Right atrium auricular region (tissue), 2 donors: ENCODE measurements around the gene PTPRU. TPM values are rescaled to one million over a fixed set of nuclear protein-coding genes. Genes with fewer than 3 reads are reported as not detected.

Experiments used
- DNase-seq: peaks from one replicate; pipeline ENCODE4 v3.0.0-alpha.2; 2019; ENCODE audit warnings: low spot score
- H3K27ac ChIP-seq, 2 donors: fragments of 200-600 bp; sonication (generic); 1 replicate in 1 of 2; 2 replicates in 1 of 2; pipeline ENCODE4 v1.5.1; 2016 to 2019
- H3K27me3 ChIP-seq, 2 donors: fragments of 200-600 bp; sonication (generic); one replicate each; pipeline versions ENCODE4 v1.5.1 to v1.6.0; 2017 to 2019
- H3K36me3 ChIP-seq: fragments of 200-600 bp; sonication (generic); one replicate; pipeline ENCODE4 v1.5.1; 2016
- H3K4me1 ChIP-seq, 2 donors: fragments of 200-600 bp; sonication (generic); one replicate each; pipeline versions ENCODE4 v1.5.1 to v1.6.0; 2017 to 2019
- H3K4me3 ChIP-seq, 2 donors: fragments of 200-600 bp; sonication (generic); 1 replicate in 1 of 2; 2 replicates in 1 of 2; pipeline ENCODE4 v1.5.1; 2017 to 2019; ENCODE audit warnings: mild to moderate bottlenecking in 1 of 2, moderate library complexity in 1 of 2
- H3K9me3 ChIP-seq, 2 donors: fragments of 200-600 bp; sonication (generic); one replicate each; pipeline ENCODE4 v1.5.1; 2019
- CTCF ChIP-seq, 2 donors: fragments of 200-600 bp; sonication (generic); IDR thresholded peaks; one replicate each; pipeline ENCODE4 v1.5.1; 2019; ENCODE audit warnings: antibody characterized with exemption in 2 of 2
- total RNA-seq, 2 donors: library from RNA; depleted of rRNA; stranded (reverse); fragments of >200 nt; gene quantifications; one replicate each; pipeline ENCODE4 v1.1.0, GENCODE V29; 2016

PTPRU gene
- total RNA-seq, 2 donors from 2014 or later: 15.9 to 22.4 TPM

GRCh38 chr1:29363536-29363935 lies 127.2 kb downstream of the PTPRU start:
- DNase-seq: no peak
- no peaks in the 10 kb centered on the region for H3K36me3 ChIP-seq
- H3K27ac ChIP-seq: no peak overlapping the region
- no peaks in the 10 kb centered on the region for H3K4me1 ChIP-seq
- H3K27me3 ChIP-seq: no peaks in the 10 kb centered on the region
- no peak for TF ChIP-seq CTCF (IDR thresholded peaks at IDR 0.05)
- H3K9me3 ChIP-seq: no peaks in the 10 kb centered on the region
- H3K4me3 ChIP-seq: no peak overlapping the region

- Histone ChIP-seq H3K36me3 (no peaks in the 10 kb centered on the region), H3K9me3 (no peaks in the 10 kb centered on the region), H3K27me3 (no peaks in the 10 kb centered on the region), H3K4me3 (no peak overlapping the region), H3K27ac (no peak overlapping the region), H3K4me1 (no peaks in the 10 kb centered on the region)
- no peak for TF ChIP-seq CTCF (IDR thresholded peaks at IDR 0.05)
- no peak for DNase-seq
Observed at GRCh38 chr1:29364101-29364678, 127.9 kb downstream of the PTPRU start.

- Histone ChIP-seq H3K27ac (no peak overlapping the region), H3K27me3 (no peaks in the 10 kb centered on the region), H3K4me3 (no peak overlapping the region), H3K9me3 (no peaks in the 10 kb centered on the region), H3K4me1 (no peaks in the 10 kb centered on the region), H3K36me3 (no peaks in the 10 kb centered on the region)
- DNase-seq: no peak
- TF ChIP-seq CTCF (IDR thresholded peaks at IDR 0.05): no peak
Observed at GRCh38 chr1:29365906-29366670, 129.8 kb downstream of the PTPRU start.

- H3K36me3 ChIP-seq: no peaks in the 10 kb centered on the region
- DNase-seq: no peak
- H3K9me3 ChIP-seq: no peaks in the 10 kb centered on the region
- H3K4me3 ChIP-seq: no peak overlapping the region
- H3K27ac ChIP-seq: no peak overlapping the region
- TF ChIP-seq CTCF (IDR thresholded peaks at IDR 0.05): no peak
- no peaks in the 10 kb centered on the region for H3K4me1 ChIP-seq
- no peaks in the 10 kb centered on the region for H3K27me3 ChIP-seq
Observed at GRCh38 chr1:29368936-29369932, 132.9 kb downstream of the PTPRU start.

GRCh38 chr1:29370067-29370466 lies 133.7 kb downstream of the PTPRU start:
- Histone ChIP-seq H3K4me3 (no peak overlapping the region), H3K4me1 (no peaks in the 10 kb centered on the region), H3K9me3 (peaks cover 0 to 2% of the 10 kb centered on the region in 2 donors), H3K36me3 (no peaks in the 10 kb centered on the region), H3K27ac (no peak overlapping the region), H3K27me3 (no peaks in the 10 kb centered on the region)
- no peak for TF ChIP-seq CTCF (IDR thresholded peaks at IDR 0.05)
- no peak for DNase-seq
